Stimulated activated CD8-positive, alpha-beta memory T cell treated with anti-CD3 and anti-CD28 coated beads, Interleukin-12 subunit alpha, Interleukin-12 subunit beta, amount 100 ng/mL, for 24 hours (primary cell): Measurements from ENCODE around the gene NDUFA5.
"Not testable (repeated sequence)": the region's sequence is repeated elsewhere in the genome, so short reads cannot be mapped to it uniquely, and the experiment has no call there.

Source experiments
- DNase-seq: peaks from one replicate; pipeline ENCODE4 v3.0.0-alpha.2; 2020; ENCODE audit errors: extremely low read depth

The NDUFA5 gene

GRCh38 chr7:123557016-123557397 is 611 bp downstream of the NDUFA5 start:
- DNase-seq: no peak

DNA sequence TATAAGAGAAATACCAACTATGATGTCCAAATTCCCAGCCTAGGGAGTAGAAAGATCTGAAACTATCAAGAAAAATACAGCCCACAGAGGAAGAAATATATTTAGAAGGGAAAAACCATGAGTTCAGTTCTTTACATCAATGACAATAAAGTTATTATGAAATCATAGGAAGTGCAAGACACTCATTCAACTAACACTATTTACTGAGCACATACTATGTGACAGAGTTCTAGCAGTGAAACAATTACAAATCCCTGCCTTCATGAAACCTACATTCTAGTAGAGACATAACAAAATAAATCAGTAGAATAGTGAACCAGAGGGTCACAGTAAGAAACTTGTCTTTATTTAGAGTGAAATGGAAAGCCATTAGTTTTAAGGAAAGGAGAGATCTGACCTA is 2.1 kb downstream of the NDUFA5 start:
- no peak for DNase-seq

- no peak for DNase-seq
Measured at GRCh38 chr7:123553159-123553558, 4.5 kb downstream of the NDUFA5 start.

DNA sequence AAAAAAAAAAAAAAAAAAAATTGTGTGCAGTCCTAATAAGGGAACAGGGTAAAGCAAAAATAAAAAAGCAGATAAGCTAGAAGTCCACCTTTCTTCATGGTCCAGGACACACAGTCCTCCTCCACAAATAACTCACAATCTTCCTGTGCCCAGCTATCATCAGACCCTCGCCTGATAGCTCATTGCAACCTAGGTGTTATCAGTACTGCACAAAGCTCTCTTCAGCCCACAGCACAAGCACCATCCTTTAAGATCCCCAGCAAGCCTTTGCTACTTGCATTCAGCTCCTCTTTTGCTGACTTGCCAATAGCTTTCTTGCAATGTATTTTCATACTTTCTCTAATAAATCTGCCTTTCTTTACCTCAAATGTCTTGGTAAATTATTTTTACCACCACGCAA is 5.0 kb downstream of the NDUFA5 start:
- DNase-seq: no peak

- DNase-seq: not testable (repeated sequence)
Measured at GRCh38 chr7:123552134-123552533, 5.5 kb downstream of the NDUFA5 start.

DNA sequence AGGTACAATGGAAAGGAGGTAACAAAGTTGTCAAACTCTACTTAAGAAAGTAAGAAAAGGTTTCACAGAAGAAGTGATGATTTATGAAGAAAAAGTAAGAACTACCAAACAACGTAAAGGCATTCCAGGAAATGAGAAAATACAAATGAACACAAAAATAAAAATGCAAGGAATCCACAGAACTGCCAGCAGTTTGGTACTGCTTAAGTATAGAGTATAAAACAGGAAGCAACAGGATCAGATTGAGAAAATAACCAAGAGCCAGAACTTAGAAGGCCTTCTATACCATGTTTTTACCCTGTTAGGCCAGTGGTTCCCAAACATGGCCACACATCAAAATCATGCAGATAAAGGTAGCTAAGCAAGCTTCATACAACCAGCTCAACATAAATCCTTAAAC is 9.2 kb downstream of the NDUFA5 start:
- no peak for DNase-seq

GRCh38 chr7:123539871-123540270 is 17.7 kb downstream of the NDUFA5 start:
- DNase-seq: no peak

DNA sequence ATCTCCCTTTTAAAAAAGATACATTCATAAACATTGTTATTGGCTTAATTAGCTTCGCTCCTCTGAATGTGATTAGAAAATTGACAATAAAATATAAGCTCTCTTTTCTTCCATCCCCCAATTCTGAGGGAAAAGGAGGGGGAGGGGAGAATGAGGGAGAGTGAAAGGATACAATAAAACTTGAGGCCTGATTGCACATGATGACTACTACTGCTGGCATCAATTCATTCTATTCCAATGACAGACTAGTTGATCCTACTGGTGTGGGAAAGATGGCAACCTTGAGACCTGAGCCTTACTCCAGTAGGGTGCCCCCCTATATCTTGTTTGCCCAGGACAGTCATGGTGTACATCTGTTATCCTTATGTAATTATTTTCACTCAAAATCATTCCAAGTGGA is 18.7 kb downstream of the NDUFA5 start:
- no peak for DNase-seq

GRCh38 chr7:123538189-123538714 is 19.4 kb downstream of the NDUFA5 start:
- no peak for DNase-seq

DNA sequence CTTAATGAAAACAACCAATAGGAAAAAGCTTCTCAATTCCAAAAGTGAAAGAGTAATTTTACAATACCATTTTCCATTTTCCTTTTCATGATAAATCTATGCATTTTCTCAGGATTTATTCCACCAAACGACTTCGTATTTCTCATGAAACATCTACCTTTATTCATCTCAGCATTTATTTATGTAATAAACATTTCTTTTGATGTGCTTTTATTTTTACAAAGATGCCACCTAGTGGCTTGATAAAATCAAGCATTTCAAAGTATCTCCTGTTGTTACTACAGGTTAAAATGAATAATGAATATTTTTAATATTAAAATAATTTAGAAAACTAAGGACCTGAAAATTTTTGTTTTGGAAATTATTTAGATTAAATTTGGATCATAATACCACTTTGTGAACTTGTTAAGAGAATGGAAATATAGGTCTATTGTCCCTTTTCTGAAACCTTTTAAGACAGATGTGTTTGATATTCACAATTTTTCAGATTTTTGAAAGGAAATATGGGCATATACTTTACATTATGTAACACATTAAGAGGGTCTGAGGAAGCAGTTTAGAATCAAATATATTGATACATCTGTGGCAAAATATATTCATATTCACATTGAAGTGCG is 20.5 kb downstream of the NDUFA5 start:
- DNase-seq: no peak

DNA sequence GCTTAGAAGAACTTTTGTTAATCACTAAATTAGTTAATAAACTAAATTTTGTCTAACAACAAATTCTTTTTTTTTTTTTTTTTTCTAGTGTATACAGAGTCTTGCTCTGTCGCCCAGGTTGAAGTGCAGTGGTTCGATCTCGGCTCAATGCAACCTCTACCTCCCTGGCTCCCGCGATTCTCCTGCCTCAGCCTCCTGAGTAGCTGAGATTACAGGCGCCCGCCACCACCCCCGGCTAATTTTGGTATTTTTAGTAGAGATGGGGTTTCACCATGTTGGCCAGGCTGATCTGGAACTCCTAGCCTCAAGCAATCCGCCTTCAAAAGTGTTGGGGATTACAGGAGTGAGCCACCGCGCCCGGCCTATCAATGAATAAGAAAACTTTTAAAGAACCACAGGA is 22.1 kb downstream of the NDUFA5 start:
- DNase-seq: no peak

DNA sequence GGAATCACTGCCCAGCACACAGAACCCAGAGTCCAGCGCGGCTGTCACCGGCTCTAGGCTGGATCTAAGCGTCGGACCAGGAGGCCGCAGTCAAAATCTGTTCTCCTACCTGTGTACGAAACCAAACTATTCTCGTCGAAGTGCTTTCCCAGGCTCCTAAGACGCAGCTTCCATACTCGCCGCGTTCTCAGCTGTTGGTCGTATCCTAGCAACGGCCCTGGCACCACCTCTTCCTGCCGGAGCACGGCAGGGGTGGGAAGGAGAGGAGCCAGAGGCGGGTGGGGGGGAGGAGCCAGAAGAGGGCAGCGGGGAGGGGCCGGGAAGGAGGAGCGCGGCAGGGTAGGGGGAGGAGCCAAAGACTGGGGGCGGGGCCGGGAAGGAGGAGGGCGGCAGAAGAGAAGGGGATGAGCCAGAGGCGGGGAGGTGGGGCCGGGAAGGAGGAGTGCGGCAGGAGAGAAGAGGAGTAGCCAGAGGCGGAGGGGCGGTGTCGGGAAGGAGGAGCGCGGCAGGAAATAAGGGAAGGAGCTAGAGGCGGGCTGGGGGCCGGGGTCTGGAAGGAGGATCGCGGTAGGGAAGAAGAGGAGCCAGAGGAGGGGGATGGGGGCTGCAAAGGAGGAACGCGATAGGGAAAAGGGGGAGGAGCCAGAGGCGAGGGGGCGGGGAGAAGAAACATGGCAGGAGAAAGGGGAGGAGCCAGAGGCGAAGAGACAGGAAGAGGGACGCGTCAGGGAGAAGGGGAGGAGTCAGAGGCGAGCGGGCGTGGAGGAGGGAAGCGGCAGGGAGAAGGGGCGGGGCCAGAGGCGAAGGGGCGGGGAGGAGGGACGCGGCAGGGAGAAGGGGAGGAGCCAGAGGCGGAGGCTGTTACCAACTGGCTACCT is 23.0 kb downstream of the NDUFA5 start, which contains the start of gene IQUB:
IQUB (minus strand) TSS at position 213 of the 878 bp plus-strand sequence. CDS start 22,255 bp downstream, outside the sequence.
- DNase-seq: peak; percentile 89

- DNase-seq: no peak
Measured at GRCh38 chr7:123533929-123534382, 23.7 kb downstream of the NDUFA5 start.

GRCh38 chr7:123533553-123533917 is 24.1 kb downstream of the NDUFA5 start:
- no peak for DNase-seq

DNA sequence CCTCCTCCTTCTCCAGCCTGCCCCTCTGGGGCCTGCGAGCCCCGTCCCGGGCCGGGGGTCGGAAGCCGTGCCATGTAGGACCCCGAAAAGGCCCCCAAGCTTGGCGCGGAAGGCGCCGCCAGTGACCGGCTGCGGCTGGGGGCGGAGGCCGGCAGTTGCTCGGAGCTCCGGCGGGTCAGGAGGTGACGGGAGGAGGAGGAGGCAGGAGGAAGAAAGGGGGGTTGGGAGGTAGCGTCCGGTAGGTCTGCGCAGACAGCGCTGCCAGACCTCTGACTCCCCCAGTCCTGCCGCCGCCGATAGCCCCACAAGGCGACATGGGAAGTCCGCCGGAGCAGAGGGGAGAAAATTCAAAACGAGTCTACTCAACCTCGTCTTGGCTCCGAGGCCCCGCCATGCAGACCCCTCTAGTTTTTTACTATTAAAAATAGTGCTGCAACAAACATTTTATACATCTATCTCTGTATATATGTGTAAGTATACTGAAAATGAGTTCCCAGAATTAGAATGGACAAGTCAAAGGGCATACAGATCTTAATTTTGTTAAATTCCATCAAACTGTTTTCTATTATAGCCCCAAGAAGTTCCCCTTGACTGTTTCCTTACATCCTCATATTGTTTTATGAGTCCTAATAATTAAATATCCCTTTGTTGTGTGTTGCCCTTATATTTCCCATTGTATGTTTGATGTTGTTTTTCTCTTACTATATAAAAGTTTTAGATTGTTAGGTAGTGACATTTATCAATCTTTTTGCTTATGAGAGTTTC is 24.6 kb downstream of the NDUFA5 start:
- DNase-seq: not testable (repeated sequence)

GRCh38 chr7:123532343-123532742 is 25.3 kb downstream of the NDUFA5 start:
- DNase-seq: not testable (repeated sequence)

DNA sequence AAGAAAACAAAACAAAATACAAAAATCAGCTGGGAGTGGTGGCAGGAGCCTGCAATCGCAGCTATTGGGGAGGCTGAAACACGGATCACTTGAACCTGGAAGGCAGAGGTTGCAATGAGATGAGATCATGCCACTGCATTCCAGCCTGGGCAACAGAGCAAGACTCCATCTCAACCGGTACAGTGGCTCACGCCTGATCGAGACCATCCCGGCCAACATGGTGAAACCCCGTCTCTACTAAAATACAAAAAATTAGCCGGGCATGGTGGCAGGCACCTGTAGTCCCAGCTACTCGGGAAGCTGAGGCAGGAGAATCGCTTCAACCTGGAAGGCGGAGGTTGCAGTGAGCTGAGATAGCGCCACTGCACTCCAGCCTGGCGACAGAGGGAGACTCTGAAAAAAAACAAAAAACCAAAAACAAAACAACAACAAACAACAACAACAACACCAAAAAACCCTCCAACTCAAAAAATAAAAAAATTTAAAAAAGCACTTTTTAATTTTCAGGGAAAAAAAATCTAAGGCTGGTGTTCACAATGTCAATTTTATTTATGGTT is 27.5 kb downstream of the NDUFA5 start:
- DNase-seq: not testable (repeated sequence)

DNA sequence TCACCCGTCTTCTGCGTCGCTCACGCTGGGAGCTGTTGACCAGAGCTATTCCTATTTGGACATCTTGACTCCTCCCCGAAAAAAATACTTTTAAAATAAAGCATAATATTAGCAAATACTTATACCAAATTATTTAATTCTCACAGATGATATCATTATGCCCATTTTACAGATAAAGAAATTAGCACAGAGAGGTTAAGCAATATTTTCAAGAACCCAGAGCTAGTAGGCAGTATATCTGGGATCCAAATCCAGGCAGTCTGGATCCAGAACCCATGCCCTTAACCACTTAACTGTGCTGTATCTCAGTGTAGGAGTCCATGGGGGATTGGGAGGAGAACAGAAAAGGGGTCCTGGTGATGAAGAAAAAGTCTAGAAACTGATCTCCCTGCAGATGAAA is 29.4 kb downstream of the NDUFA5 start:
- no peak for DNase-seq

GRCh38 chr7:123527712-123528225 is 29.8 kb downstream of the NDUFA5 start:
- not testable (repeated sequence) for DNase-seq

DNA sequence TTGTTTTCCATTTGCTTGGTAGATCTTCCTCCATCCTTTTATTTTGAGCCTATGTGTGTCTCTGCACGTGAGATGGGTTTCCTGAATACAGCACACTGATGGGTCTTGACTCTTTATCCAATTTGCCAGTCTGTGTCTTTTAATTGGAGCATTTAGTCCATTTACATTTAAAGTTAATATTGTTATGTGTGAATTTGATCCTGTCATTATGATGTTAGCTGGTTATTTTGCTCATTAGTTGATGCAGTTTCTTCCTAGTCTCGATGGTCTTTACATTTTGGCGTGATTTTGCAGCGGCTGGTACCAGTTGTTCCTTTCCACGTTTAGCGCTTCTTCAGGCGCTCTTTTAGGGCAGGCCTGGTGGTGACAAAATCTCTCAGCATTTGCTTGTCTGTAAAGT is 31.1 kb downstream of the NDUFA5 start:
- not testable (repeated sequence) for DNase-seq

DNA sequence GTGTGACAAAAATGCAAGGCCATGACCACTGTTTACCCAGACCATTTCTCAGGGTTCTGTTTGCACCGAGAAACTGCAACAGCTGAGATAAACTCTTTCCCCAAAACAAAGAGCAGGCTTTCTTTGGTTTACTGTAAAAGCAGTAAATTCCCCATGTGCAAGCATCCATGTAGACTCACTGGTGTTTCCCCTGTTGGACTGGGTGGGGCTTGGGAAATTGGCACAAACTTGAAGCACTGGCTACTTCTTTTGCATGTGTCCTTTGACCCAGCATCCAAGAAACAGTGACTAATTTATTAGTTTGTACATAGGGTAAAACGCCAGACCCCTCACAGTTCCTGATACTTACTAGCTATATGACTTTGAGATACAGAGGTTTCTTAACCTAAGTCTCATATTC is 35.6 kb downstream of the NDUFA5 start:
- no peak for DNase-seq

DNA sequence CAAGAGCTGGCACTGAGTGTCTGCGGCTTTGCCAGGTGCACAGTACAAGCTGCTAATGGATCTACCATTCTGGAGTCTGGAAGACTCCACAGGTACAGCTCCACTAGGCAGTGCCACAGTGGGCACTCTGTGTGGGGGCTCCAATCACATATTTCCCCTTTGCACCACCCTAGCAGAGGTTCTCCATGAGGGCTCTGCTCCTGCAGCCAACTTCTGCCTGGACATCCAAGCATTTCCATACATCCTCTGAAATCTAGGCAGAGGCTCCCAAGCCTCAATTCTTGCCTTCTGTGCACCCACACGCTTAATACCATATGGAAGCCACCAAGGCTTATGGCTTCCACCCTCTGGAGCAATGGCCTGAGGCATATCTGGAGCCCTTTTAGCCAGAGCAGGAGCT is 52.4 kb downstream of the NDUFA5 start:
- DNase-seq: no peak
